Measurements from ENCODE around the gene SETBP1. TPM values are rescaled to one million over a fixed set of nuclear protein-coding genes. Genes with fewer than 3 reads are reported as not detected.

Gene SETBP1
- total RNA-seq: 28.5 and 29.4 TPM in 2 replicates

GRCh38 chr18:44680273-44681075 lies at the start of gene SETBP1:
Gene SETBP1 (plus strand): TSS chr18:44680888. CDS start chr18:44701347, 20,459 bp downstream.
- intact Hi-C loops (cut with micrococcal nuclease): loop anchor here (1.0 to 5.0 kb wide), 4 partner anchors 102 to 704 kb away; no protein-coding TSS in a partner anchor

- intact Hi-C loops (cut with micrococcal nuclease): no loop called here
Observed at GRCh38 chr18:44632469-44633145, 48.1 kb upstream of the SETBP1 start.

GRCh38 chr18:44635546-44635945 lies 45.1 kb upstream of the SETBP1 start:
- intact Hi-C loops (cut with micrococcal nuclease): no loop called here

GRCh38 chr18:44636241-44636640 lies 44.4 kb upstream of the SETBP1 start:
- intact Hi-C loops (cut with micrococcal nuclease): no loop called here

- intact Hi-C loops (cut with micrococcal nuclease): no loop called here
Observed at GRCh38 chr18:44637210-44638033, 43.3 kb upstream of the SETBP1 start.

- intact Hi-C loops (cut with micrococcal nuclease): no loop called here
Observed at GRCh38 chr18:44638034-44638540, 42.6 kb upstream of the SETBP1 start.

- intact Hi-C loops (cut with micrococcal nuclease): no loop called here
Observed at GRCh38 chr18:44638811-44639210, 41.9 kb upstream of the SETBP1 start.

GRCh38 chr18:44643004-44643403 lies 37.7 kb upstream of the SETBP1 start:
- intact Hi-C loops (cut with micrococcal nuclease): no loop called here

GRCh38 chr18:44651478-44651877 lies 29.2 kb upstream of the SETBP1 start:
- intact Hi-C loops (cut with micrococcal nuclease): no loop called here

- intact Hi-C loops (cut with micrococcal nuclease): no loop called here
Observed at GRCh38 chr18:44651918-44652572, 28.6 kb upstream of the SETBP1 start.

GRCh38 chr18:44652722-44653121 lies 28.0 kb upstream of the SETBP1 start:
- intact Hi-C loops (cut with micrococcal nuclease): no loop called here

GRCh38 chr18:44654573-44654972 lies 26.1 kb upstream of the SETBP1 start:
- intact Hi-C loops (cut with micrococcal nuclease): no loop called here

GRCh38 chr18:44655435-44655834 lies 25.3 kb upstream of the SETBP1 start:
- intact Hi-C loops (cut with micrococcal nuclease): no loop called here

- intact Hi-C loops (cut with micrococcal nuclease): no loop called here
Observed at GRCh38 chr18:44659771-44660170, 20.9 kb upstream of the SETBP1 start.

- intact Hi-C loops (cut with micrococcal nuclease): no loop called here
Observed at GRCh38 chr18:44668270-44668975, 12.3 kb upstream of the SETBP1 start.

- intact Hi-C loops (cut with micrococcal nuclease): no loop called here
Observed at GRCh38 chr18:44671914-44672313, 8.8 kb upstream of the SETBP1 start.

- intact Hi-C loops (cut with micrococcal nuclease): no loop called here
Observed at GRCh38 chr18:44672506-44672905, 8.2 kb upstream of the SETBP1 start.

GRCh38 chr18:44673256-44673880 lies 7.3 kb upstream of the SETBP1 start:
- intact Hi-C loops (cut with micrococcal nuclease): no loop called here

GRCh38 chr18:44677933-44678332 lies 2.8 kb upstream of the SETBP1 start:
- intact Hi-C loops (cut with micrococcal nuclease): loop anchor here (5.0 kb wide), 2 partner anchors 384 to 1056 kb away; no protein-coding TSS in a partner anchor

- intact Hi-C loops (cut with micrococcal nuclease): loop anchor here (1.0 to 5.0 kb wide), 9 partner anchors 47 to 1056 kb away; no protein-coding TSS in a partner anchor
Observed at GRCh38 chr18:44678725-44679055, 2.0 kb upstream of the SETBP1 start.

Measured in T-helper 1 cell treated with Interleukin-12 subunit alpha and Interleukin-12 subunit beta and Interleukin-4 antibody, amounts not matched to agents 30 ng/mL and 1 ng/mL, for 36 hours (primary cell).